NOMO-1 treated with DMSO at 0.1 percent for 48 hours (cell line): ENCODE measurements around the gene NFATC2.

ENCODE experiments used
- DNase-seq: peaks from one replicate; lab custom pipeline; 2025; ENCODE audit not compliant: unreplicated experiment; lab: John Stamatoyannopoulos, UW

The NFATC2 gene

DNA sequence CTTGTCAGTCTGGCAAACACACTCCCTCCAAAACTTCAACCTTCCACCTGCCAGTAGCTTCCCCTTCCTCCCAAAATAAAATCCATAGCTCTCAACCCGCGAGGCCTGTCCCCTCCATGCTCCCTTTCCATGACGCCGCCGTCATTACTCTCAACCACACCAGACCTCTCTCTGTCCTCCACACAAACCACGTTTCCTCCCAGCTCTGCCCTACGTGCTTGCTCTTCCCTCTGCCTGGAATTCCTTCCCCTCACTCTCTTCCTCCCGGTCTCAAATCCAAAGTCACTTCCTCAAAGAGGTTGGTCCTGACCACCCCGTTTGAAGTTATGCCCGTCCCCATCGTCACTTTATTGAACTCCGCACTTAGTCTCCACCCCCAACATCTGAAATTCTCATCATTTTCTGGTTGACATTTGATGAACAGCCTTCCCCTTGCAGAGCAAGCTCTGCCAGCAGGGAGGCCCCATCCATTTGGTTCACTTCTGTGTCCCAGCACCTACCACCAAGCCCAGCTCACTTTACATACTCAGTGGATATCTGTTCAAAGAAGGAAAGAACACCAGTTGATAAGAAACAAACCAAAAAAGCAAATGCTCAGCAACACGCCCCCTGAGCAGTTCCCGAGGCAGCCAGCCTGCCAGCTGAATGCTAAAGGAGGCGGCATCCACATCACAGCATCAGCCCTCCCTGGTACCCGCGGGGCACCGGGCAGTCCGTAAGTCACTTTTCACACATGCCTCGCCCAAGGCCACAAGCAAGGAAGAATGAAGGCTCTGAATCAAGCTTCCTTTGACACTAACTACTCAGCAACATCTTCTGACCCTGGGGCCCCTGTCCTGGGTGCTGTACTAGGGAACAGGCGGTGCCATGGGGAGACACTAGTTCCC is 125.0 kb downstream of the NFATC2 start:
- DNase-seq: no peak

DNA sequence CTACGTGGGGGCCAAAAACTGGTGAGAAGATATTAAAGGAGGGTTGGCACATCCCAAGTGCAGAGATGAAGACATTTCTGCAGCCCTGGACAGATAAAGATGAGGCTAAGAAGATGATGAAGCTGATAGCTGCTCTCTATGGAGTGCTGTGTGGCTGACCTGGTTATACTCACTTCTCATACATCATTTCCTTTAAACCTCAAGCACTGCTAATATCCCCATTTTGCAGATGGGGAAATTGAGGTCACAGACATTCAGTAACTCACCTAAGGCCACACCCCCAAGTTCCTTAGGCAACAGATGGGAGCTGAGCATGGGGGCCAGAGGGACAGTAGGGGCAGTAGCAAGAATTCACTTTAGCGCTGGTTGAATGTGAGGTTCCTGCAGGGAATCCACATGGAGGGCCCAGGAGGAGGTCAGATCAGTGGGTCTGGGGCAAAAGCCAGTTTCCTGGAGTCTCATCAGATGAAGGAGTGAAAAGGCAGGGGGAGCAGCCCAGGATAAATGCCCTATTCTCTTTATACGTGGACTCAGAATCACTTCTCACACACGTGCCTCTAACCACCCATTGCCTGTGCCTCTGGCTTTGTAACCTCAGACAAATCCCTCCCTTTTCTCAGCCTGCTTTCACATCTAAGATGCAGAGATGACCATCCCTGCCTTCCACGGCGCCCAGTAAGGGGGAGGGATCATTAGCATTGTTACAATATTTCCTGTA is 125.8 kb downstream of the NFATC2 start:
- no peak for DNase-seq

DNA sequence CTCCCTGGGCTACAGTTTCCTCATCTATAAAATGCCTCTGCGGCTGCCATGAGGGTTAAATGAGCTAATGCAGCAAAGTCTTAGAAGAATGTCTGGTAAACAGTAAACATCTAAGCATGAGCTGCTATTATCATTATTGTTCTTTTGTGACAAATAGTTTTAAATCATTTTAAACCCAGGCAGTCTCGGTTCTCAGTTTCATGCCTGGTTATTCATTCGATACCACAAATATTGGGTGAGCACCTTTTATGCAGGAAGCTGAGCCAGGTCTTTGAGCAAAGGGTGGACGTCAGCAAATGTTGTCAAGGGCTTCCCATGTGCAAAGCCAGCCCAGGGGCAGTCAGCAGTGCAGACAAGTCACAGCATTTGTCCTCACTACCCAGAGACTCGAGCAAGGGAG is 128.7 kb downstream of the NFATC2 start:
- DNase-seq: no peak

DNA sequence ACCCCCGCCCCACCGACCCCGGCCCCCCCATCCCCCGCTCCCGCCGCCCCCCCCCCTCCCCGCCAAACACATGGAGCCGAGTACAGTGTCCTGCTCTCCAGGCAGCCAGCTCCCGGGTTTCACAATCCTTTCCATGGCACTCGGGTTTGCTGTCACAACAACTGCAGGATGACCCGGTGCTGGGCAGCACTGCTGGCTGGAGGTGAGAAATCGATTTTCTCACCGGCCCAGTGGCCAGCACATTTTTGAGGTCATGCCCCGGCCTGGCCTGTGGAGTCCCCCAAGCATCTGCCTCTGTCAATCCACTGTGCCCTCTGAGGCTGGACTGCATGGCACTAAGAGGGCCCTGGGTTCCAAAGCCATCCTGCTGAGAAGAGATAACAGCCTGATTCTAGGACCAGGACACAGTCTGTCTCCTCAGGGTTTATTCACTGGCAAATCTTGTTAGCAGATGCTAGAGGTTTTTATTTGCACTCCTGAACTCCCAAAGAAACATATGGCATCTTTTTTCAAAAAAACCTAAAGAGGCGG is 129.5 kb downstream of the NFATC2 start:
- no peak for DNase-seq

DNA sequence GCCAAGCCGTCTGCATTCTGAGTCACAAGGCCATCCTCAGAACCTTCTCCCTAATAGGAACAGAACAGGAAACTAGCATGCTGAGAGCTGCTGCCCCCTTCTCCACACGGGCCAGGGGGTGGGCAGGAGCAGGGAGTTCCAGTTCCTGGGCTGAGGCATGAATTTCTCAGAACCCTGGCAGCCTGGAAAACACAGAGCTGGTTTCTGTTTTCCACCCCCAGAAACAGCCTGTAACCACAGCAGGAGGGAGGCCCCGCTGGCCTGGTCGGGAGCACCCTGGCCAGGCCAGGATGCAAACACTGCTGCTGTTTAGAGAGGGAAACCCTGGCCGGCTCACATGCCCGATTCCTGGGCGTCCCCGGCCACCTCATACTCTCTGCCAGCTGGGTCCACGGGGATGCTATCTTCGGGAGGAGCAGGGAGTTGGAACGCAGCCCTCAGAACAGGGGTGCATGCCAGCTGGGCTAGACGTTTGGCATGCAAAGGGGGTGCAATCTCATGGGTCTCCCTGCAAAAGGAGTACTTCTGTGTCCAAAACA is 130.1 kb downstream of the NFATC2 start:
- DNase-seq: no peak

DNA sequence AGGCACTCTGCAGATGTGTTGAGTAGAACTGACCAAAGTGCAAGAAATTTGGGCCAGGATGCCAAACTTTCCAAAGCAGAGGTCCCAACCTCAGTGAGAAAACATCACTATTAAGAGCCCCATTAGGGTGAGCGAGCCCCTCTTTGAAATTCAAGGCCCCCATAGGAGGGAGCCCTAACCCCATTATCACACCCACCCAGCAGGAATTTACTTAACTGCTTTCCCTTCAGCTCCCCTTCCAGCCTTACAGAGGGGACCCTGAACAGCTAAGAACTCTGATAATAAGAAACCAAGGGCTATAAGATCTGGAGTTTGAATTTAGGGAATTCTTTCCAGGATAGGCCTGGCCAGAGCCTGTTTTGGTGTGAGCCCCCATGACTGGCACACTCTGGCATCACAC is 130.6 kb downstream of the NFATC2 start:
- no peak for DNase-seq

DNA sequence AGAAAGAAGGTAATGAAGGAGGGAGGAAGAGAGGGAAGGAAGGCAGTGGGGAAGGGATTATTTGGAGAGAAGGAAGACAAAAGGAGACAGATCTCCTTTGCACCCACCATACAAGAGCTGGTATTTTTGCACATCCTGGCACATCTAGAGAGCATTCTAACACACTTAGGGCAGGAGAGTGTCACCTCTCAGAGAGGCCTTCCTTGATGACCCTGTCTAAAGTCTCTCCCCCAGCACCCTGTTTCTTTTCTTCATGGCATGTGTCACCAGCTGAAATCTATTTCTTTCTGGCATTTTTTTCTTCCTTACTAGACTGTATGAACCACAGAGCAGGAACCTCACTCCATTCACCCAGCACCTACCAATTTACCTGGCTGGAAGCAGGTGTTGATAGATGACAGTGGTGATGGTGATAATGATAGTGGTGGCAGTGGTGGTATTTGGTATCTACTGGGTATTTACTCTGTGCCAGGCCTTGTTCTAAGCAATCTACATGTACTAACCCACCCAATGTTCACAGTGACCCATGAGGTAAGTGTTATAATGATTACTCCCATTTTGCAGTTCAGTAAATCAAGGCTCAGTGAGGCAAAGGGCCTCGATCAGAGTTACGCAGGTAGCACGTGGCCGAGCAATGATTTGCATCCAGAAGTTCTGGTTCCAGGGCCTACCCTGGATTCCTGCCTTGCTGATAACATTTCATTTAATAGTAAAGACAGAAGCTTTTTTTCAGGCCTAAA is 131.8 kb downstream of the NFATC2 start:
- no peak for DNase-seq

DNA sequence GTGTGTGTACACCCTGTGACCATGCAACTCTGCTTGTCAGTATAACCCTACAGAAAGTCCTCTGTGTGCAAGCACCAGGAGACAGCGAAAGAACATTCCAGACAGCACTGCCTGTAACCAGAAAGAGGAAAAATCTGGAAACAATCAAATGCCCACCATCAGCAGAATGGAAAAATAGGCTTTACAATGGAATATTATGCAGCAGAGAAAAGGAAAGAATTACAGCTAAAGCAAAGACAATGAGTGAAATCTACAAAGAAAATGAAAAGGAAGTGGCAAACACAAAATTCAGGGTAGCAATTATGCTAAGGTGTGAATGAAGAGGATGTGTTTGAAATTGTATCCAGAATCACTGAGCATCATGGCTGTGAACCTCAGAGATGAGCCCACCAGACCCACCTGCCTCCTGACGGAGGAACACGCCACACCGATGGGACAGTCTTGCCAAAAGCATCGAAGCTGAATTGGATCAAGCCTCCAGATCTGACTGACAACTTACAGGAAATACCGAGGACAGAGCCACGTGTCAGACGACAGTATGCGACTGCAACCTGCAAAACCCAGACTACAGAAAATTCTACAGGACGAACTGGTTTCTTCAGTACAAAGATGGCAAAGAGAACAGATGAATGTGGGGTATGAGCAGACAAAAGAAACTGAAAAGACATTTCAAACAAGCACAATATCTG is 133.2 kb downstream of the NFATC2 start:
- no peak for DNase-seq

DNA sequence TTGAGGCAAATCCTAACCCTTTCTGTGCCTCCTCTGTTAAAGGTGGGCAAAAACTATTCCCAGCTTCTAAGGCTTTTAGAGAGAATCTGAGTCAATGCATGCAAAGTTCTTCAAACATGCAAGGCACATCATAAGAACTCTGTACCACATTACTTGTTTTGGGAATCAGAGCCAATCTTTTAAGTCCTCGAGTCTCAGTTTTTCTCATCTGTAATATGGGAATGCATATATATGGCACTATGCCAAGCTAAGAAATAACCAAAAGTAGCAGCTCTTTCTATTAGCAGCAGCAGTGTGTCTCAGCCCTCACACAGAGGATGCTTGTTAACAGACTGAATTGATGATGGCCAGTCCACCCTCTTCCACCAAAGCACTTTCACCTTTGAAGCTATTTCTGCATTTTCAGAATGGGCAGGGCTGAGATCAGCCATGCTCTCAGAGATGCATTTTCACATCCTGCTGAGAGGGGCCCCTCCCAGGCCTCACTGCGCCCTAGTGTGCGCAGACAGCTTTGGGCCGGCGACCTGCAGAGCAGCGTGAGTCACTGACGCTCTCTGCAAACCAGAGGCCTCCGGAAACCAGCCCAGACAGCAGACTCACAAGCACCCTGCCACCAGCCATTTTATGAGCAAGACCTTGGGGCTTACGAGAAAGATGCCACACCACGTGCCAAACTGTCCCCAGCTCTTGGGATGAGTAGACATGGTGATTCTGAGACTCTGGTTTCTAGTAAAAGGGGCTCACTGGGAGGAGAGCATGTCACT is 138.0 kb downstream of the NFATC2 start:
- peak; percentile 71 for DNase-seq

DNA sequence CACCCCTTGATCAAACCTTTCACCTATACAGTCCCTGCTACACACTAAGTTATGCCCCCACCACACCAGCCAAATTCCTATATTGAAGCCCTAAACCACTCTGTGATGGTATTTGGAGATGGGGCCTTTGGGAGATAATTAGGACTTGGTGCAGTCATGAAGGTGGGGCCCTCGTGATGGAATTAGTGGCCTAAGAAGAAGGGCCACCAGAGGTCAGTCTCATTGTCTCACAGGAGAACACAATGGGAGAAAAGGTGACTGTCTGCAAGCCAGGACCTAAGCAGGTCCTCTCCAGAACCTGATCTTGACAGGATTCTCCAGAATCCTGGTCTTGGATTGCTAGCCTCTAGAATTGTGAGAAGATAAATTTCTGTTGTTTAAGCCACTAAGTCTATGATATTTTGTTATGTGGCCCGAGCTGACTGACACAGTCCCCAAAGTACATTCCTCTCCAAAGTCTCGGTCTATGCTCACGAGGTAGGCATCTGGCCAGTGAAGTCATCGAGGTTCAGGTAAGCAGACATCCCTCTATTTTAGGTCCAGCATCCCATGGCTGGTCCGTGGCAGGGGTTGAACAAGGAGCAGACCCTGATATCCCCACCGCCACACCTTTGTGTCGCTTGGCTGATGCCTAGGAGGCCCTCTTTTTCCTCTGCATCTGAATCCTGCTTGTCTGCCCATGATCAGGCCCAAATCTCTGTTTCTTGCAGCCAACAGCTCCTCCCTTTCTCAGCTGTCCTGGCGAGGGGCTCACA is 138.9 kb downstream of the NFATC2 start:
- DNase-seq: no peak

DNA sequence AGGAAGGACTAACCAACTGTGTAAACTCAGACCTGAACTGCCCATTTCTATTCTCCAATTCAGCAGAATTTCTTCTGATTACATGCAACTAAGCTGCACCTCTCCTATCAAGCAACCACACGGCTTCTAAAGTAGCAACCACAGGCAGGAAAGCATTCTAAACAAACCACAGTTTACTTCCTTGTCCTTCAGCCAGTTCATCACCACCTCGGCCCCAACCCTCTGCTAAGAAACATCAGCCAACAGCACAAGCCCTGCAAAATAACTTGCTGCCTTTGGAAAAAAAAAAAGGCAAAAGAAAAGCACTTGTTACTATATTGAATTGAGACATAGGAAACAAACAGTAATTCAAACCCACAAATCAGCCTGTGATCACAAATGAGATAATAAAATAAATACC is 140.3 kb downstream of the NFATC2 start:
- peak; percentile 33 for DNase-seq

DNA sequence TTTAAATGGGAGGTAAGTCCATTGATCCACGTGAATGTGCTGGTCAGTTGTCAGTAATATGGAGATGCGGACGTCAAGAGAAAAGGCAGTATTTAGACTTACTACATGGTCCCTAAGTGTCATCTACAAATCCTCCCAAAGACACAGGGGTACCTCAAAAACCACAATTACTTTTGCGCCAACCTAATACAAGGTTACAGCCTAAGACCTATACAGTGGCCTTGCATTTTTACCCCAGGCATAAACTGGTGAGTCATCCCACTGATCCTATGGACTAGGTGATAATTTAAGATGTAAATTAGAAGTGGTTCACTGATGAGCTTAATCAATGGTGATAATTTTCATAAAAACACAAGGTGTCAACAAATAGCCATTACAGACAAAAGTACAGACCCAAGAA is 141.0 kb downstream of the NFATC2 start:
- no peak for DNase-seq

DNA sequence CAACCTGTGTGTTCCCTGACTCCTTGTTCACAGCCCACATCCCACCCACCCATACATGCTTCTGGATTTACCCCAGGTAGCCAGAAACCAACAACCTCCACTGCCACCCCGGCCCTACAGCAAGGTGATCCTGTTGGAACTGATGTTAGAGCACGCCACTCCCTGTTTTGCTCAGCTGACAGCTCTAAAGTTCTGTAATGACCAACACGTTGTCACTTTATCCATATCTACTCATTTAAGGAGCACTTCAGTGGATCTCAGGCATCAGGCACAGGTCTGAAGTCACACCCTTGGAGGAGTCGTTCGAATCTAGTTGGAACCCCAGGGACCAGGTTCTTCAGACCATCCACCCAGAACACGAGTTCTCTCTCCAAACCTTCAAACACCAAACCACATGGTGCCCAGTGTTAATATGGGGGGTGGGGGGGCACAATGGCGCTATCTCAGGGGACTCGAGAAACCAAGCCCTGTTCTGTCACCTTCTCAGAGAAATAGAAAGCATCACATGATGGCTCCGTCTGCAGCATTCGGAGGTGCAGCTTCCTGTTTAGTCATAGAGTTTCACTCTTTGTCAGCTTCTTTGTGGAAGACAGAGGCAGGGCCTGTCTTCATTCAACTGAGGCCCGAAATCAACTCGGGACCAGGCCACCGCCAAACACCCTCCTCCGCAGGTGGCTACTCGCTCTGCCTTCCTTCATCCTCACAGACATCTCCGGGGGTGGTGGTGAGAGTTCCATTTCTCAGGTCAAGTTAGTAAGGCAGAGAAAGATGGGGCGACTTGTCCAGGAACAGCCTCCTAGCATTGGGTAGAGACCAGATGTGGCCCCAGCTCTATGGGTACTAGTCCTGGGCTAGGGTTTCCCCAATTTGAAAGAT is 142.2 kb downstream of the NFATC2 start:
- peak; percentile 7 for DNase-seq

DNA sequence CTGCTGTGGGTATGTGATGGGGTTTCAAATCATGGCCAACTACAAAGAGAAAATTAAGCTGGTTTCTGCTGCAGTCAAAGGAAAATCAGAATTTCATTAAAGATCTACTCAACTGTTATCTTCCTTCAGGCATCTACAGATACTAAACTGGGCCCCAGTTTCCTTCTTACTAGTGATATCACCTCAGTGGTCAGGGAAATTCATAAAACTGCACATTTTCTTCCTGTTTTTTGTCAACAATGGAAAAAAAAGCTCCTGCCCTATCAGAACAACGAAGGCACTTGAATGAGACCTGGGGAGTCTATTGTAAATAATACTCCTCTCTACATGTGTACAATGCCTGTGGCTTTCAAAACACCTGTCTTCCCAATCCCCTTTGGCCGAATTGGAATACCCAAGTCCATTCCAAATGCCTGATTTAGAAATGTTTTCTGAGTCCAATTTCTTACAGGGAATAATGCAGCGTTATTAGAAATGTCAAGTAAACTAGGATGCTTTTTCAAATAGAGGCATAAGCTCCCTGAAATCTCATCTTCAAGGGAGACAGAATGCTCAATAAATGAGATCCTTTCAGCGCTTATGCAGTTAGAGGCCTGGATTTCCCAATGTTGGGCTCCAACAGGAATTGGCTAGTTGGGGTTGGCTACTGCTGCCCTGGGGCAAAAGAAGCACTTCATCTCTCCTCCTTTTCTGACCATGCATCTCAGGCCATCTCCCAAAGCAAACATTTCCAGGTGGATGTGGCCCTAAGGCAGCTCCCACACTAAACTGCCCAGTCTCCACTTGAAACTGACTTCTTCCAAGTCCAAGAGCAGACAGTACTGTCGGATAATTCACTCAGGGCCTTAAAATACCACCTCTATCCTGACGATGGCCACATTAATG is 143.3 kb downstream of the NFATC2 start:
- no peak for DNase-seq

DNA sequence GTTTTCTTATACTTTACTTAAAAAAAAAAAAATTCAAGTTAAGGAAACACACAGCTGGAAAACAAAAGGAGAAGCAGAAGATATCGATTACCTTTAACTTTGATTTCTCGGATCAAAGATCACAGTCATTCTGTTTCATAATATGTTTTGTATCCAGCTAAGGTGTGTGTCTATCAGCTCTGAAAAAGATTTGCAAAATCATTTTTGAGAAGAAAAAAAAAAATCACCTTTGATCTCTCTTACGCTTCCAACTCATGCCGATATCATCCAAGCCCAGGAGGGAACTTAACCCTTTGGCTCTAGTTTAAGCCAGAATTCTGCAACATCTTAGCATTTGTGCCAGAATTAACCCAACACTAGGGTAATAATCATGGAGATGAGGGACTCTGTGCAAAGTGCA is 144.0 kb downstream of the NFATC2 start:
- no peak for DNase-seq

DNA sequence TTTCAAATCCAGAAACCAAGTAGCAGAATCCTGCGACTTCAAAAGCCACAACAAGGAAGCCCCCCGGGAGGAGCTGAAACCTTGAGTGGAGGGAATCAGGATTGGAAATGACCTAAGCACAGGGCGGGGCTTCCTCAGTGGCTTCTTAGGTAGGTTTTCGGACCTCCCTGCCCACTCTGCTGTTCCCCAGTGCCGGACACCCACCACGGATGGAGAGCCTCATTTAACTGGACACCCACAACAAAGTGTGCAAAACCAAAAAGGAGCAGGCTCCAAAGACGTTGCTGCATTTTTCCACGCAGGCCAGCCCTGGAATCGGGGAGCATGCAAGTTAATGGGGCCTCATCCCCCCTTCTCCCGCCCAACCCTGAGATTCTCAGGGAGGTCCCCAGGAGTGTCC is 144.4 kb downstream of the NFATC2 start:
- no peak for DNase-seq

DNA sequence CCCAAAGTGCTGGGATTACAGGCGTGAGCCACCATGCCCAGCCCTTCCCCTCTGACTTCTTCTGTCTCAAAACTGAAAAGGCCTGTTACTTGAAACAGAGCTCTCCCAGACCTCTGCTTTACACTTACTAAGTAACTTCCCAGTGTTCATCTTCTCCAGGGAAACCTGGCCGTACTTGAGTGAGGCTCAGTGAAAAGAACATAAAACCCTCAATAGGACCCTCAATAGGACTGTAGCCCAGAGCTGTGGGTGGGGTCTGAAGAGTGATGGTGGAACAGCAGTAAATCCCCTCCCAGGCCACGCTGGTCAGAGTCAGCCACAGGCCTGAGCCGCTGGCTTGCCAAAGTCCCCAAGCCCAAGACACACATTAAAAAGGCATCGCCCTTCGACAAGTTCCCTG is 145.4 kb downstream of the NFATC2 start:
- DNase-seq: no peak
